ENCODE results near the gene SEMA6B.

The SEMA6B gene

GRCh38 chr19:4570402-4570801, 10.9 kb upstream of the SEMA6B start:
- DNase-seq, result no peak

GRCh38 chr19:4568886-4569285, 9.4 kb upstream of the SEMA6B start:
- peak; percentile 58 for DNase-seq

- no peak for DNase-seq
Observed at GRCh38 chr19:4567584-4568071, 8.1 kb upstream of the SEMA6B start.

- DNase-seq, result no peak
Observed at GRCh38 chr19:4566402-4567051, 7.0 kb upstream of the SEMA6B start.

GRCh38 chr19:4563562-4563961, 4.1 kb upstream of the SEMA6B start:
- DNase-seq, result peak; percentile 47

- DNase-seq, result peak; percentile 56
Observed at GRCh38 chr19:4562085-4562484, 2.6 kb upstream of the SEMA6B start.

- no peak for DNase-seq
Observed at GRCh38 chr19:4557971-4558941, 1.2 kb downstream of the SEMA6B start.

- DNase-seq, result no peak
Observed at GRCh38 chr19:4557144-4557970, 2.1 kb downstream of the SEMA6B start.

GRCh38 chr19:4556597-4557127, 2.8 kb downstream of the SEMA6B start:
- DNase-seq, result no peak

- no peak for DNase-seq
Observed at GRCh38 chr19:4555657-4556561, 3.6 kb downstream of the SEMA6B start.

GRCh38 chr19:4554717-4555116, 4.8 kb downstream of the SEMA6B start:
- no peak for DNase-seq

GRCh38 chr19:4553775-4554174, 5.7 kb downstream of the SEMA6B start:
- DNase-seq, result no peak

- DNase-seq, result no peak
Observed at GRCh38 chr19:4553092-4553695, 6.3 kb downstream of the SEMA6B start.

- DNase-seq, result no peak
Observed at GRCh38 chr19:4552525-4552819, 7.0 kb downstream of the SEMA6B start.

- DNase-seq, result no peak
Observed at GRCh38 chr19:4550479-4551050, 8.9 kb downstream of the SEMA6B start.

GRCh38 chr19:4550018-4550417, 9.5 kb downstream of the SEMA6B start:
- no peak for DNase-seq

GRCh38 chr19:4548238-4548584, 11.3 kb downstream of the SEMA6B start:
- no peak for DNase-seq

- no peak for DNase-seq
Observed at GRCh38 chr19:4547303-4548237, 11.9 kb downstream of the SEMA6B start.

- no peak for DNase-seq
Observed at GRCh38 chr19:4543842-4544647, 15.4 kb downstream of the SEMA6B start.

All from GF-D8 (cell line).